ENCODE data around the gene PAX3. TPM values are rescaled to one million over a fixed set of nuclear protein-coding genes. Genes with fewer than 3 reads are reported as not detected.

The PAX3 gene
- total RNA-seq, 1 experiment from 2014 or later: not detected

DNA sequence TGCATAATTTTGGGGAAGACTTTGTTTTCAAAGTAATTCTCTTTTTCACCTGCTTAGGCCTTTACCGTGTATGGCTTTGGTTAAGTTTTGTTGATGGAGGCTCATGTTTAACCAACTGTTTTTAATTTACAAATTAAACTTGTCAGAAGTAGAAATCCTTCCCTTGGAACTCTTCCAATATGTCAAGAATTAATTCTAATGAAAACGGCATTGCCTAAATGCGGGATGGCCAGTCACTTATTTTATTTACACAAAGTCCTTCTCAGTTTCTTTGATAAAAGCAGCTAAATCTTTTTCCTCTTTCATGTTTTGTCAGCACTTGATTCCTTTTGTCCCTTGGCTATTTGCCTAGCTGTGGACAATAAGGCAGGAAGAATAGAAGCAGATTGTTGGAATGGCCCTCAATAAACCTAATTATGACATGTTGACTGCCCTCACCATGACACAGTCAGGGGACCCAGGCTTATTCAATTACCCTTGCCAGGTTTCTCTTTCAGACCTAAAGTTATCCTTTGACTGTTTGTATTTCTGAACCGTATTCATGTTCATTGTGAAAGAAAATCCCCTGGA lies 26.3 kb downstream of the PAX3 start:
- H3K36me3 Mint-ChIP-seq: no peaks in the 10 kb centered on the region
- peaks cover 72% of the 10 kb centered on the region for H3K27me3 Mint-ChIP-seq (ENCODE audit: low read depth)
- DNase-seq (ENCODE audit: low spot score) (no peak), ATAC-seq (no peak)
- ChIA-PET POLR2A (no interaction called here), CTCF (no interaction called here)
- TF ChIP-seq ZNF263 (CRISPR knock-in tag; IDR thresholded peaks at IDR 0.05; ENCODE audit: low read depth) (no peak), EMX1 (CRISPR knock-in tag; IDR thresholded peaks at IDR 0.05) (no peak), FOXK1 (CRISPR knock-in tag; IDR thresholded peaks at IDR 0.05) (no peak), FOXP1 (CRISPR knock-in tag; IDR thresholded peaks at IDR 0.05; ENCODE audit: borderline replicate concordance) (no peak), SOX15 (CRISPR knock-in tag; IDR thresholded peaks at IDR 0.05) (no peak), NR3C1 (CRISPR knock-in tag; conservative IDR thresholded peaks at IDR 0.05; ENCODE audit: low read depth) (no peak), ZNF317 (CRISPR knock-in tag; IDR thresholded peaks at IDR 0.05; ENCODE audit: borderline replicate concordance, low read depth) (no peak), ETV6 (CRISPR knock-in tag; IDR thresholded peaks at IDR 0.05) (no peak), CREB1 (CRISPR knock-in tag; IDR thresholded peaks at IDR 0.05) (no peak), TCF7 (CRISPR knock-in tag; IDR thresholded peaks at IDR 0.05; ENCODE audit: low read depth) (no peak), NFYB (CRISPR knock-in tag; conservative IDR thresholded peaks at IDR 0.05; ENCODE audit: low read depth) (no peak), SP1 (CRISPR knock-in tag; conservative IDR thresholded peaks at IDR 0.05) (no peak)
- TF ChIP-seq, protein P1, sequence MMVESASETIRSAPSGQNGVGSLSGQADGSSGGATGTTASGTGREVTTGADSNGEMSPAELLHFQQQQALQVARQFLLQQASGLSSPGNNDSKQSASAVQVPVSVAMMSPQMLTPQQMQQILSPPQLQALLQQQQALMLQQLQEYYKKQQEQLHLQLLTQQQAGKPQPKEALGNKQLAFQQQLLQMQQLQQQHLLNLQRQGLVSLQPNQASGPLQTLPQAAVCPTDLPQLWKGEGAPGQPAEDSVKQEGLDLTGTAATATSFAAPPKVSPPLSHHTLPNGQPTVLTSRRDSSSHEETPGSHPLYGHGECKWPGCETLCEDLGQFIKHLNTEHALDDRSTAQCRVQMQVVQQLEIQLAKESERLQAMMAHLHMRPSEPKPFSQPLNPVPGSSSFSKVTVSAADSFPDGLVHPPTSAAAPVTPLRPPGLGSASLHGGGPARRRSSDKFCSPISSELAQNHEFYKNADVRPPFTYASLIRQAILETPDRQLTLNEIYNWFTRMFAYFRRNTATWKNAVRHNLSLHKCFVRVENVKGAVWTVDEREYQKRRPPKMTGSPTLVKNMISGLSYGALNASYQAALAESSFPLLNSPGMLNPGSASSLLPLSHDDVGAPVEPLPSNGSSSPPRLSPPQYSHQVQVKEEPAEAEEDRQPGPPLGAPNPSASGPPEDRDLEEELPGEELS (CRISPR knock-in tag; IDR thresholded peaks at IDR 0.05): no peak
- TF ChIP-seq, protein P2, sequence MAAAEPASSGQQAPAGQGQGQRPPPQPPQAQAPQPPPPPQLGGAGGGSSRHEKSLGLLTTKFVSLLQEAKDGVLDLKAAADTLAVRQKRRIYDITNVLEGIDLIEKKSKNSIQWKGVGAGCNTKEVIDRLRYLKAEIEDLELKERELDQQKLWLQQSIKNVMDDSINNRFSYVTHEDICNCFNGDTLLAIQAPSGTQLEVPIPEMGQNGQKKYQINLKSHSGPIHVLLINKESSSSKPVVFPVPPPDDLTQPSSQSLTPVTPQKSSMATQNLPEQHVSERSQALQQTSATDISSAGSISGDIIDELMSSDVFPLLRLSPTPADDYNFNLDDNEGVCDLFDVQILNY (CRISPR knock-in tag; IDR thresholded peaks at IDR 0.05): no peak
- TF ChIP-seq, protein P3, sequence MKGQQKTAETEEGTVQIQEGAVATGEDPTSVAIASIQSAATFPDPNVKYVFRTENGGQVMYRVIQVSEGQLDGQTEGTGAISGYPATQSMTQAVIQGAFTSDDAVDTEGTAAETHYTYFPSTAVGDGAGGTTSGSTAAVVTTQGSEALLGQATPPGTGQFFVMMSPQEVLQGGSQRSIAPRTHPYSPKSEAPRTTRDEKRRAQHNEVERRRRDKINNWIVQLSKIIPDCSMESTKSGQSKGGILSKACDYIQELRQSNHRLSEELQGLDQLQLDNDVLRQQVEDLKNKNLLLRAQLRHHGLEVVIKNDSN (CRISPR knock-in tag; IDR thresholded peaks at IDR 0.05): no peak
- TF ChIP-seq, protein P4, sequence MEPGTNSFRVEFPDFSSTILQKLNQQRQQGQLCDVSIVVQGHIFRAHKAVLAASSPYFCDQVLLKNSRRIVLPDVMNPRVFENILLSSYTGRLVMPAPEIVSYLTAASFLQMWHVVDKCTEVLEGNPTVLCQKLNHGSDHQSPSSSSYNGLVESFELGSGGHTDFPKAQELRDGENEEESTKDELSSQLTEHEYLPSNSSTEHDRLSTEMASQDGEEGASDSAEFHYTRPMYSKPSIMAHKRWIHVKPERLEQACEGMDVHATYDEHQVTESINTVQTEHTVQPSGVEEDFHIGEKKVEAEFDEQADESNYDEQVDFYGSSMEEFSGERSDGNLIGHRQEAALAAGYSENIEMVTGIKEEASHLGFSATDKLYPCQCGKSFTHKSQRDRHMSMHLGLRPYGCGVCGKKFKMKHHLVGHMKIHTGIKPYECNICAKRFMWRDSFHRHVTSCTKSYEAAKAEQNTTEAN (CRISPR knock-in tag; IDR thresholded peaks at IDR 0.05): no peak
- TF ChIP-seq, protein P5, sequence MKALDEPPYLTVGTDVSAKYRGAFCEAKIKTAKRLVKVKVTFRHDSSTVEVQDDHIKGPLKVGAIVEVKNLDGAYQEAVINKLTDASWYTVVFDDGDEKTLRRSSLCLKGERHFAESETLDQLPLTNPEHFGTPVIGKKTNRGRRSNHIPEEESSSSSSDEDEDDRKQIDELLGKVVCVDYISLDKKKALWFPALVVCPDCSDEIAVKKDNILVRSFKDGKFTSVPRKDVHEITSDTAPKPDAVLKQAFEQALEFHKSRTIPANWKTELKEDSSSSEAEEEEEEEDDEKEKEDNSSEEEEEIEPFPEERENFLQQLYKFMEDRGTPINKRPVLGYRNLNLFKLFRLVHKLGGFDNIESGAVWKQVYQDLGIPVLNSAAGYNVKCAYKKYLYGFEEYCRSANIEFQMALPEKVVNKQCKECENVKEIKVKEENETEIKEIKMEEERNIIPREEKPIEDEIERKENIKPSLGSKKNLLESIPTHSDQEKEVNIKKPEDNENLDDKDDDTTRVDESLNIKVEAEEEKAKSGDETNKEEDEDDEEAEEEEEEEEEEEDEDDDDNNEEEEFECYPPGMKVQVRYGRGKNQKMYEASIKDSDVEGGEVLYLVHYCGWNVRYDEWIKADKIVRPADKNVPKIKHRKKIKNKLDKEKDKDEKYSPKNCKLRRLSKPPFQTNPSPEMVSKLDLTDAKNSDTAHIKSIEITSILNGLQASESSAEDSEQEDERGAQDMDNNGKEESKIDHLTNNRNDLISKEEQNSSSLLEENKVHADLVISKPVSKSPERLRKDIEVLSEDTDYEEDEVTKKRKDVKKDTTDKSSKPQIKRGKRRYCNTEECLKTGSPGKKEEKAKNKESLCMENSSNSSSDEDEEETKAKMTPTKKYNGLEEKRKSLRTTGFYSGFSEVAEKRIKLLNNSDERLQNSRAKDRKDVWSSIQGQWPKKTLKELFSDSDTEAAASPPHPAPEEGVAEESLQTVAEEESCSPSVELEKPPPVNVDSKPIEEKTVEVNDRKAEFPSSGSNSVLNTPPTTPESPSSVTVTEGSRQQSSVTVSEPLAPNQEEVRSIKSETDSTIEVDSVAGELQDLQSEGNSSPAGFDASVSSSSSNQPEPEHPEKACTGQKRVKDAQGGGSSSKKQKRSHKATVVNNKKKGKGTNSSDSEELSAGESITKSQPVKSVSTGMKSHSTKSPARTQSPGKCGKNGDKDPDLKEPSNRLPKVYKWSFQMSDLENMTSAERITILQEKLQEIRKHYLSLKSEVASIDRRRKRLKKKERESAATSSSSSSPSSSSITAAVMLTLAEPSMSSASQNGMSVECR (CRISPR knock-in tag; IDR thresholded peaks at IDR 0.05; ENCODE audit: borderline replicate concordance): no peak
- TF ChIP-seq, protein P6, sequence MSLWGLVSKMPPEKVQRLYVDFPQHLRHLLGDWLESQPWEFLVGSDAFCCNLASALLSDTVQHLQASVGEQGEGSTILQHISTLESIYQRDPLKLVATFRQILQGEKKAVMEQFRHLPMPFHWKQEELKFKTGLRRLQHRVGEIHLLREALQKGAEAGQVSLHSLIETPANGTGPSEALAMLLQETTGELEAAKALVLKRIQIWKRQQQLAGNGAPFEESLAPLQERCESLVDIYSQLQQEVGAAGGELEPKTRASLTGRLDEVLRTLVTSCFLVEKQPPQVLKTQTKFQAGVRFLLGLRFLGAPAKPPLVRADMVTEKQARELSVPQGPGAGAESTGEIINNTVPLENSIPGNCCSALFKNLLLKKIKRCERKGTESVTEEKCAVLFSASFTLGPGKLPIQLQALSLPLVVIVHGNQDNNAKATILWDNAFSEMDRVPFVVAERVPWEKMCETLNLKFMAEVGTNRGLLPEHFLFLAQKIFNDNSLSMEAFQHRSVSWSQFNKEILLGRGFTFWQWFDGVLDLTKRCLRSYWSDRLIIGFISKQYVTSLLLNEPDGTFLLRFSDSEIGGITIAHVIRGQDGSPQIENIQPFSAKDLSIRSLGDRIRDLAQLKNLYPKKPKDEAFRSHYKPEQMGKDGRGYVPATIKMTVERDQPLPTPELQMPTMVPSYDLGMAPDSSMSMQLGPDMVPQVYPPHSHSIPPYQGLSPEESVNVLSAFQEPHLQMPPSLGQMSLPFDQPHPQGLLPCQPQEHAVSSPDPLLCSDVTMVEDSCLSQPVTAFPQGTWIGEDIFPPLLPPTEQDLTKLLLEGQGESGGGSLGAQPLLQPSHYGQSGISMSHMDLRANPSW (CRISPR knock-in tag; conservative IDR thresholded peaks at IDR 0.05; ENCODE audit: low read depth): no peak
- H3K4me1 Mint-ChIP-seq: peaks cover 37% of the 10 kb centered on the region
- no peak overlapping the region for H3K4me3 Mint-ChIP-seq
- H3K27ac Mint-ChIP-seq: no peak overlapping the region
- H3K9me3 Mint-ChIP-seq: no peaks in the 10 kb centered on the region

Data from WTC11 (cell line).